T1000 (cell line): ENCODE data around the gene SPECC1L.
A peak's percentile ranks its signal among the peaks of the same experiment; 100 is the strongest.

ENCODE experiments used
- DNase-seq: peaks from one replicate; lab custom pipeline; 2025; ENCODE audit warnings: mixed read lengths; lab: John Stamatoyannopoulos, UW

SPECC1L gene

DNA sequence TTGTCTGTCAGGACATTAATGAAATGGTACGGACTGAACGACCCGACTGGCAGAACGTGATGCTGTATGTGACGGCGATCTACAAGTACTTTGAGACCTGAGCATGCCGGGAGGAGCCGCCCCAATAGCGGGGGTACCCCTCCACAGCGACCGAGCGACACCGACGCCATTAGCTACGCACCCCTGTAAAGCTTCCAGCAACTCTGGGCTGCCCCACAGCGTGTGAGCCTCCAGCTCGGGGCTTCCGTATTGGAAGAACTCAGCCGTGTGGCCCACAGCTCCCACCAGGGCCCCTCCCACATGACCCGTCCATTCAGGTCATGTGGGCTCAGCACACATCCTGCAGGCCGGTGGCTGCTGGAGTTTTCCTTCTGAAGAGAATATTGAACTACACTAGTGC, 143.9 kb downstream of the SPECC1L start:
- no peak for DNase-seq

DNA sequence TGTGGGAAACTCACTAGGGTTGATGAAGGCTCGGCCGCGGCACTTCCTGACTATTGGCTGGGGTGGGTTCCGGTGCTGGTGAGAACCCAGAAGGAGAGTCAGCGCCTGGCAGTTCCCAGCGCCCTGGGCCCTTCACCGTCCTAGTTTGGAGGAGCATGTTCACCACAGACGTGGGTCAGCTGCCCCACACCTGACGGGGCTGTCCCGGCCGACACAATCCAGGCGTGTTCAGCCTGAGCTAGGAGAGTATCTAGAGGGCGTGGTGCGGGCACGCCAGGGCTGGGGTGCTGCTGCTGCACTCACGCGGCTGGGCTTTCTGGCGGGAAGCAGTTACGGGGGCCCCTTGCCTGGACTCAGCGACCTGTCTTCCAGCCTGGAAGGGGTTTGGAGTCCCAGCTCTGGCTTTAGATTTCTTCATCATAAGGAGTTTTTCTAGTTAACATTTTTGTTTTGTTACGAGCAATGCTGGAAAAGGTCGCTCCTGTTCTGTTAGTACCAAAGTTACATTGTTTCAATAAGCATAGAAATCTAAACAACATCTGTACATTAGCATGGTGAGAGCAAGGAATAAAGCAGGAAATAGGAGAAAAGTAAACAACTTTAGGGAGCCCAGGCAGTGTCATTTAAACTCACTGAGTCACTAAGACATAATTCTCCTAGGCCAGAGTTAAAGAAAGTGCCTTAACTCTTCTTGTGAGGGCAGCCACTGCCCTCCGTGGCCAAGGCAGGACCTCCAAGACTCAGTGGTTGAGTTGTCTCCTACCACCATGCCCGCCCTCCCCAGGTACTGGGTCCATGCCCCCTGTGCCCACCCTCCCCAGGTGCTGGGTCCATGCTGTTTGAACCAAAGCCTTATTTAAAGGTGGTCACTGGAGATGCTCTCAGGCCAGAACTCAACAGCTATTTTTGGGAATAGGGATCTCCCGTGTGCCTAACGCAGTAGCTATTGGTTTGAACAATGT, 144.6 kb downstream of the SPECC1L start:
- DNase-seq = no peak

DNA sequence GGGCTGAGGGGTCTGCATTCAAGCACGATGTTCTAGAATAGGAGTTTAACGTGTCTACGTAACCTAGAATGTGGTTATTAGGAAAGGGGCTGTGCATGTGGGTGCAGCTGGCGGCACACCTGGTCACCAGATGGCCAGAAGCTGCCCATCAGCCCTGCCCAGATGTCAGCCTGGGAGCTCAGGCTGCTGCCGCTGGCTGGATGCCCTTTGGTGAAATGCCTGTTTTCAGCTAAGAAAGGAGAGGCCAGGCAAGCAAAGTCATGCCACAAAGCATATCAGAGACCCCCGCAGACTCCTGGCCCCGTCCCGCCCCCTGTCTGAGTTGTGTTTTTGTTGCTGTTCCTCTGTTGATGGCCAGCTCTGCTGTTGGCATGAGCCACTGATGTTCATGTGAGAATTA, 145.5 kb downstream of the SPECC1L start:
- no peak for DNase-seq

DNA sequence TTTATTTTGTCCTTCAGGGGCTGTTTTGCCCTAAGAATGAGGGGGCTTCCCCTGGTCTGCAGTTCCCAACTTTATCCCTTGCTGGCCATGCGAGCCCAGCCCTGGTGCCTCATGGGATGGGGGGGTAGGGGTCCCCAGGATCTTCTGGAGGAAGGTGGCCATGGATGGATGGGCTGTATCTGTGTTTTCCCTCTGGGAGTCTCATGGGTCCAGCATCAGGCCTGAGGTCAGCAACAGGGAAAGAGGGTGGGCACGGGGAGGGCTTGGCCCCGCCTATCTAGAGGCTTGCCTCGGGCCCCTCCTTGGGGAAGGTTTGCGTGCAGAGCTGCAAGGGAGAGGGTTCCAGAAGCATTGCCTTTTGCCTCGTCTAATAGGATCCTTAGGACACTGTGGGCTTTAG, 146.0 kb downstream of the SPECC1L start:
- no peak for DNase-seq

DNA sequence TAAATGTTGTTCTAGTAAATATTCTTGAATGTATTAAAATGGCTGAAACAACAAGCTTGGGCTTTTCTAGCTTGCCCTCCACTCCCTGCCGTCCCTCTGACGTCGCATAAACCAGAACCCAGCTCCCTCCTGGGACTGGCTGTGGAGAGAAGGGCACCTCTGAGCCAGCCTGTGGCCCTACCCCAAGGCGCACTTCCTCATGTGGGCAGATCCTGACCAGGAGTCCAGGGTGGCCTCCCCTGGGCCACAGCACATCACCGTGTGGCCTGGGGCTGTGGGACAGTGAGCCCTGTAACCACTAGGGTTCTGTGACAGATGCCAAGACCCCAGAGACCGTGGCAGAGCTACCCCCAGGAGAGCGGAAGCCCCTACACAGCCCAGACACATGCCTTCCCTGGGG, 146.6 kb downstream of the SPECC1L start:
- no peak for DNase-seq

DNA sequence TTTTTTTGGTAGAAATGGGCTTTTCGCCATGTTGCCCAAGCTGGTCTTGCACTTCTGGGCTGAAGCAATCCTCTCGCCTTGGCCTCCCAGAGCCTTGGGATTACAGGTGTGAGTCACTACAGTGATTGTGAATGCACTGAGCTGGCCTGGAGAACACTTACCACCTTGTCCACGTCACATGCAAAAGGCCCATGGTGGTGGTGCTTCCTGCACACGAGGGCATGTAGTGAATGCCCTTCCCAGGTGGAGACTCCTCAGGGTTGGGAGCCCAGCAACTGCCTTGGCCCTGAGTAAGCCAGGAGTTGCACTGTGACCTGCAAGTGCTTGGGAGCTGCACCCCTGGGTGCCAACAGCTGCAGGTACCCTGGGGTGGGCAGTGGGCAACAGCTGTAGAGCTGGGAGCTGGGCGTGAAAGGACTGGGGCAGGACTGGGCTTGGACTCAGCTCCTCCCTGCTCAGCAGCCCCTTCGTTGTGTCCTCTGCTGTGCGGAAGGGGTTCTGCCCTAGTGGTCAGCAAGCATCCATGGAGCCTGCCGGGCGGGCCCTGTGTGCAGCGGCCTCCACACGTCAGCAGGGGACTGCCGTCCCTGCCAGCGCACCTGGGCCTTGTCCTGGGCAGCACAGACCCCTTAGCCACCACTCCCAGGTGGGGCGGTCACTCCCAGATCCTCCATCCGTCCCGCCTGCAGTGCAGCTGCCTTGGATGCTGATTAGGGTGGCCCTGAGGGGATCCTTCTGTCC, 147.4 kb downstream of the SPECC1L start:
- DNase-seq = no peak

DNA sequence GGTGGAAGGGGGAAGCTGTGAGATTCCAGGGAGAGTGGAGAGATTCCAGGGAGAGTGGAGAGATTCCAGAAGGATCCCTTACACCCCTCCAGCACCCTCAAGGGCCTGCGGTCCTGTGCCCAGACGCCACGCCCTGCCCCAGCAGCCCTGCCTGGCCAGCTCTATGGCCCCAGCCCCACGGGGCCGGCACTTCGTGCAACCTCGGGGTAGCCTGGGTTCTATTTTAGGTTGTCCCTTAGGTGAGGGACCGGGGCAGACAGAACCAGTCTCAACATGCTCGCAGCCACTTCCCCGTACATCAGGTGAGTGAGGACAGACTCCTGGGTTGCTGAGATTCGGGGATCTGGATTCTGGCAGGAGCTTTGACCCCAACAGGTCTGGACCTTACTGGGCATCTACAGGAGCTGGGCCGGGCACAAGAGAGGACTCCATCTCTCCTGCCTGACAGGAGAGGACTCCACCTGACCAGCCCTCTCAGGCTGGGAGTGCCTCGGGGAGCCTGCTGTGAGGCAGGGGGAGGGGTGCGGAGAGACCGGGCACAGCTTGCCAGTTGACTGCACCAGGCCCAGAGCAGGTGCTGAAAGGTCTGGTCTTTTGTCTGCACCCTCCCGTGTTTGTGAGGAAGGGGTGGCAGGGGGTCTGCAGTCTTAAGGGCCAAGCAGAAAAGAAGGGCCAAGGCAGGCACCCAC, 148.3 kb downstream of the SPECC1L start:
- DNase-seq = no peak

DNA sequence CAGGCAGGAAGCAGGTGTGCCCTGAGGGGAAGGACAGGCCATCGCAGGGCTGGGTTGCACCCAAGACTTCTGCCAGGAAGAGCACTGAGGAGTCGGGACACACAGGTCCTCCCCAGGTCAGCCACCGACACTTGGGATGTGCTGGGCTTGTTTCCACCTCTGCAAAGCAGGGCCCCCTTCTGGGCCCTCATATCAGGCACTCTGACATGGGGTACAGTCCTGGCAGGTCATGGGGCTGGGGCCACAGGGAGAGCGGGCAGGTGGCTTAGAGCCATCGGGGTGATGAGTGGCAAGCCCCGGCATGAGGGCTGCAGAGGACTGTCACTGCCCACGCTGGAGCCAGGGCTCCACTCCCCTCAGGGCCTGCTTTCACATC, 148.8 kb downstream of the SPECC1L start:
- no peak for DNase-seq

DNA sequence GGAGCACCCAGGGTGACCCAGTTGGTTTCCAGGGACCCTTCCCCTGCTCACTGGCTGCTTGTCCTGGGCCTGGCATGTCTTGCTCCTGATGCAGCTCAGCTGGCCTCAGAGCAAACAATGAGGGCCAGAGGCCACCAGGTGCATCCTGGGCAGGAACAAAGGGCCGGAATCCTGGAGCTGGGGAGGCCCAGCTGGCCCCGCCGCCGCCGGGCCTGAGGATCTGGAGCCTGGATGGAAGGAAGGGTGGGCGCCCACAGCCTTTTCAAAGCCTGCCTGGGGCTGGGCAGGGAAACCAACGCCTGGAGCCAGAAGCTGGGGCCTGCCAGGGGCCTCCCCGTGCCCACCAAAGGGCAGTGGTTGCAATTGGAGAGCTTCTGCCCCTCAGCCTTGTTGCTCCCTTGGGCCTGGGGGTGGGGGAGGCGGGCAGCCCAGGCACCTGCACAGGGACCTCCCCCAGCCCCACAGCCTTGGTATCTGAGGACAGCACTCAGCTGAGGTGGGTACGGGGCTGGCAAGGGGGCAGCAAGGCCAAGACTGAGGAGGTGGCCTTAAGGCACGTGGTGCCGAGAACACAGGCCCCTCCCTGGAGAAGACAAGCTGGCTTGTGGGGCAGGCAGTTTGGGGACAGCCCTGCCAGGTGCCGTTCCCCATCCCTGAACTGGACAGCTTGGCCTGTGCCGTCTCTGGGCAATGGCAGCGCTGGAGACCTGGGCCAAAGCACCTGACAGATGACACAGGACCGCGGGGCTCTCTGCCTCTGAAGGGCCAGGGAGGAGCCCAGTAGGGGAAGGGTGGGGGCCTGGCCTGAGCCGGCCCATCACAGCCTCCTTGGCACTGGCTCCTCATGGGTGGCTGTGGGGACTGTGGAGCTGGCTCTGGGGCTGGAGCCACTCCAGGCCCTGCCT, 149.7 kb downstream of the SPECC1L start:
- no peak for DNase-seq

DNA sequence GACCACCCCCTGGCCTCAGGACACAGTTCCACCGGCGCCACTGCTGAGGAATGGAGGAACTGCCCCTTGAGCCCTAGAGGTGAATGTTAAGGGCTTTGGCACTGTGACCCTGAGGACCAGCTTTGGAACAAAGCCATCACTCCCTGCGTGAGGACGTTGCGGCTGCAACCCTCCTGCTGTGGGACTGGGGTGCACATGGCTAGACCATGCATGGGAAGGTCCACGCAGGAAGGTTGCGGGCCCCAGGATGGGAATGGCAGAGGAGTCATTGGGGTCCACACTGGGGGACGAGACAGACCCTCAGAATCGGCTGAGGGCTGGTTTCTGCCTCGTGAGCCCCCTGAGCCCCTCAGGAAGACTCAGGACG, 150.3 kb downstream of the SPECC1L start:
- DNase-seq = no peak

DNA sequence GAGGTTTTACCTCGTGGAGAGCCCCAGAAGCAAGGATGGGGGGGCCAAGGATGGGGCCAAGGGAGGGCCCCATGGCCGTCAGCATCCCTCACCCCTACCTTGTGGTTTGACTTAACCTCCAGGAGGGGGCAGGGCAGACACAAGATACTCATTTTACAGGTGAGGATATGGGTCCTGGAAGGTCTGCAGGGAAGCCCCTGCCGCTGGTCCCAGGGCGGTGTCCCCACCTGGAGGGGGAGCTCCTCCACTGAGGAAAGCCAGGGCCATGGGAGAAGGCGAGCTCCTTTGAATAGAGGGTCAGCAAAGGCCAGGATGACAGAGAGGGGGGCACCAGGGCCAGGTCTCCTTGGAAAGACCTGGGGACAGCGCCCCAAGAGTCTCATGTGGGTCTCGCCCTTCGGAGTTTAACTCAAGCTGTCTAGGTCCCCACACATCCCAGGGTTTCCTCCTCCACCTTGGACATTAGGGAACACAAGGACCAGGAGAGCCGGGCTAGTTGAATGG, 150.8 kb downstream of the SPECC1L start:
- no peak for DNase-seq

DNA sequence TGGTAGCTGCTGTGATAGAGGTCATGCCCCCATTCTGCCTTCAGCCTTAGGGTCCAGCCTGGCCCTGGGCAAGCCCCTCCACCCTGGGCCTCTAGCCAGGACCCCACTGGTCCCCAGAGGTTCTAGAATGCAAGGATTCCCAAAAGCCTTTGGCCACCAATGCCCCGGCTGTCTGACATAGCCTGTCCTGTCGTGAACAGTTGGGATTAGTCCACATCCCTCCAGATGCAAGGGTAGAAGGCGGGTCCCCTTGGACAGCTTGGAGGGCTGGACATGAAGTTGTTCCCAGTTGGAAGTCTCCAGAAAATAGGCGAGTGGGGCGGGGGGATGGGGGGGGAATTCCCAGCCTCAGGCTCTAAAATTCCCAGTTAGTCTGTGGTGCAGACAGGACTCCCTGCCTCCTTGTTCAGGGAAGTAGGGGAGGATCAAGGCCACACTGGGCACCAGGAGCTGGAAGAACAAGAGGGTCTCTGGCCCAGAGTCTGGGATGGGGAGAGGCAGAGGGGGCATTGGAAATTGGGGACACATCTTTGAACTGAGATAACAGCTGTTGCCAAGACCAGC, 151.6 kb downstream of the SPECC1L start:
- no peak for DNase-seq

DNA sequence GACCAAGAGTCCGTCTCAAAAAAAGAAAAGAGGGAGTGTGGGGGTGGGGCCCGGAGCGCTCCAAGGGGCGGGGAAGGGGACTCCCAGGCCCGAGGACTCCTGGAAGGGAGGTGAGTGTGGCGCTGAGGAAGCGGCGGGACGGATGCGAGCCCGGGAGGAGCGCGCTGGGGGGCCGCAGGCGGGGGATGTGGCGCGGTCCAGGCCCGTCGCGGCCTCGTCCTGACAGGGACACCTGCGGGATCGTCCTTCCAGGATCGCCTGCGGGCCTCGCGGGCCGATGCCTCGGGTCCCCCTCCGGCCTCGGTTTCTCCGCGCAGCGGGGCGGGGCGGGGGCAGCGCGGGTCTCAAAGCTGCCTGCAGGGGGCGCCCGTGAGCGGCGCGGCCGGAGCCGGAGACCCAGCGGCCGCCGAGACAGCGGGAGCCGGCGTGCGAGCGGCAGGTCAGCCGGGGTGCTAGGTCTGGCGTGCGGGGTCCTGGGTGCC, 152.9 kb downstream of the SPECC1L start:
- DNase-seq = peak; percentile 29

DNA sequence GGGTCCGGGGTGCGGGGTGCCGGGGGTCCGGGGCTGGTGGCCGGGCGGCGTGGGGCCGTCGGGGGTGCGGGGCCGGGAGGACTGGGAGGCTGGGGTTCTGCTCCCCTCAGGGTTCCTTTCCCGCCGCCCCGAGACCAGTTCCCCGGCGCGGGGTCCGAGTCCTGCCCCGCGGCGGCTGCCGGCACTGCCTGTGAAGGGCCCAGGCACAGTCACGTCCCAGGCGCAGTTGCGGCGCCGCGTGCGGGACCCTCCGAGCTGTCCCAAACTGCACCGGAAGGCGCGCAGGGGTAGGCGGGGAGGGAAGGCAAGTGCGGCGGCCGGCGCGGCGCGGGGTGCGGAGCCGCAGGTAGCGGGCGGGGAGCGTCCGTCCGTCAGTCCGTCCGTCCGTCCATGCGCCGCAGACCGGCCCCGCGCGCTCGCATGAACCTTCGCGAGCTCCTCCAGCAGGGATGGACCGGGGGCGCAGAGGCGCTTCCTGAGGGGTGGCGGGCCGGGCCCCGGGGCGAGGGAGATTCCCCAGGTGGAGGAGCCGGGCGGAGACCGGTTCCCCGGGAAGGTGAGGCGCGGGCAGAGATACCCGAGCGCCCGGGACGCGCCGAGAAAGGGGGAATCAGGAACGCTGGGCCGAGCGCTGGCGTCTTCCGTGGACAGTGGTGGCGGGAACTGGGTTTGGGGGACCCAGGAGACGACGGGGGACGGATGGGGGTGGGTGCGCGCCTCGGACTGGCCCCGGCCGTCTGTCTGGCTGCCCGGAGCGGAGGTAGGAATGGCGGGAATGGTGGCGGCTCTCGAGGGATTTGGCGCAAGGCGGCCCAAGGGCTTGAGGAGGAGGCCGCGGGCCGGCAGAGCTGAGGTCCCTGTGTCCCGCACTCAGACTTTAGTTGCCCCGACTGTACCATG, 153.6 kb downstream of the SPECC1L start:
- no peak for DNase-seq

DNA sequence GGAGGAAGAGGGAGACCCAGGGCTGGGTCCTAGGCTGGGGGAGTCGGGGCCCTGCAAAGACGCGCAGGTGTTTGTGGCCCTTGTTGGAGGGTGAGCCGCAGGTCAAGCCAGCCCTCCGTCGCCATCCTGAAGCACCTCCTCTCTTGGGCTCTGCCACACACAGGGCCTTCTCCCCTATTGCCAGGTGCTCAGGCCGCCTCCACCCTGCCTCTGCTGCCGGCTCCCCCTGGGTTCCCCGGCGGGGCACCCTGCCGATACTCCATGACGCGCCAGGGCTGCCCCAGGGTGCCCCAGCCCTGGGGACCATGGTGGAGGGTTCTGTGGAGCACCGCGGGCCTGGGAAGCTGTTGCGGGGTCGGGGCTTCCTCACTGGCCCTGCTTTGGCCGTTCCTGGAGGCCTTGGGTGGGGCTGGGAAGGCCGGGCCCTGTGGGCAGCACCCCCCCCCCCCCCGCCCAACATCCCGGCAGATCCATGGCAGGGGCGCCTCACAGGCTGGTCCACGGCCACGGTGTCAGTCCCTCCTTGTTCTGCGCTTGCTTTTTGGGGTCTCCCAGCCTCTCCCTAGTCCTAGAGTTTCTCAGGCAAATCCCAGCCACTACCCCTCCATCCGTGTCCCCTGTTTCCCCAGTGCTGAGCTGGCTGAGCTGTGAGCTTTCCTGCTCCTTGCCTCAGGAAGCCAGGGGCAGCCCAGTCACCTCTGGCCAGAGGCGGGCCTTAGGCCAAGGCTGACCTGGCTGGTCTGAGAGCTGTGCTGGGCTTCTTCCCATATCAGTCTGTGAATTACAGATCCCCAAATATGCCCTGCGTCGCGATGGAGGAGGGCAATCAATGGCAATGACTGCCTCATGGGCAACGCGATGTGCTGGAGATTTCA, 154.5 kb downstream of the SPECC1L start:
- no peak for DNase-seq

DNA sequence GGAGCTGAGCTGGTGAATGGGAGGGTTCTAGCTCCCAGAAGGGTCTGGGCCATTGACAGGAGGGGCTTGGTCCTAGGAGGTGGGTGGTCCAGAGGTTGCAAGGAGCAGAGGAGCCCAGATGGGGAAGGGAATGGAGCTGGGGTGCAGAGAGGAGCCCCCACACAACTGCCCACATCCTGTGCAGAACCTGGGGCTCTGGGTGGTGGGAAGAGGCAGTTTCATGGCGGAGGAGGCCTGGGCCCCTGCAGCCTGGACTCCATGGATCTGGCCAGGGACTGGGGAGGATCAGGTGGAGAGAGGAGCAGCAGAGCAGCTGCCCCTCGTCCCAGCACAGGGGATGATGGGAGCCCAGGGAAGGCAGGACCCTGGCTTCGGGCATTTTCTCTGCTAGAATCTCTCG, 155.8 kb downstream of the SPECC1L start:
- no peak for DNase-seq

DNA sequence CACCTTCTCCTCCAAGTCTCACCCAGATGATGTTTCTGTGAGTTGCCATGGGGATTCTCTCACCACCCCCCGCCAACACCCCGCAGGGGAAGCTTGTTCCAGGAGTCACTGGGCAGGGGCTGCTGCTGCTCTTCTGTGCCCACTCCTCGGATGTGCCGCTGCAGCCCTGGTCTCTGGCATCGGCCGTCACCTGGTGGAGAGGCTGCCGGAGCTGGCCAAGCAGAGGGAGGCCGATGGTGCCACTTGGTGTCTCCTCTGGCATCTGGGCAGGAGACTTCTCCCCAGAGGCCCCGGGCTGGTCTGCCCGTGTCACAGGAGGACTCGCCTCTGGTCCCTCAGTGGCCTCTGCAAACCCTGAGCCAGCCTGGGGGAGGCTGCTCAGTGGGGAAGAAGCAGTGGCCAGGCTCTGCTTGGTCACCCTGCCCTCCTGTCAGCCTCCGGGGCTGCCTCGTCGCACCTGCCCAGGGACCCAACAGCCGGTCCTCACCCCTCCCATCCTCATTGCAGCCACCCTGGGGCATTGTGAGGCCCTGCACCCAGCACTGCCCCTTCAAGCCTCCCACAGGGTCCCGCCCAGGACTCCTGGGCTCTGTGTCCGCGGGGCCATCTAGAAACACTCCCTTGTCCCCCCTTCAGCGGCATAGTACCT, 156.3 kb downstream of the SPECC1L start:
- no peak for DNase-seq

DNA sequence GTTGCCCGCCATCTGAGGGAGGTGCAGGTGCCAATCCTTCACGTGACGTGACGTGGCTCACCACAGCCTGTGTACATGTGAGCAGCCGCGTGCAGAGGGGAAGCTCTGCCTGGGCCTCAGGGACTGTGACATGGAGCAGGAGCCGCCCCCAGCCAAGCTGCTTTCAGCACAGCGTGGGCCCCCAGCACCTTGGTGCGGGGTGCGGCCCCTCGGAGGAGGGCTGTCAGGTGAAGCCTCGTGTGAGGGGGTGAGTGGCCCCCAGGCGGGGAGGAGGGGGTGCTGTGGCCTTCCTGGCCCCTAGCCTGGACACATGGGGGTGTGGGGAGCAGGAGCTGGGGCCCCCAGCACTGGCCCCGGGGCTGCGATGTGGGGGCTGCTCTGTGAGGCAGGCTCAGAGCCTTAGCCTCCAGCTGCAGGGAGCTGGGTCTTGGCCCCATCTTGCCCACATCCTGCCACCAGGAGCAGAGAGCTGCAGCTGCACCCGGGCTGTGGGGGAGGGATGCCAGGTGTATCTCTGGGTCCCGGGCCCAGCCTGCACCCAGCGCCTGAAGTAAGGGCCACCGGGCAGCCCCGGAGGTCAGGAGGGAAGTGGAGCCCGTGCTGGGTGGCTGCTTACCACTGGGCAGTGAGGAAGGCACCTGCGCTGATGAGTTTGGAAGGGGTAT, 157.0 kb downstream of the SPECC1L start, which contains the start of gene ADORA2A:
Gene ADORA2A, plus strand, starts transcription at position 100 of the 665 bp plus-strand sequence. CDS start 5,806 bp downstream, outside the sequence.
- no peak for DNase-seq
